GM18861 (cell line): ENCODE results near the gene TTC7B.

Experiments used
- ATAC-seq: cut with Tn5 transposase; IDR thresholded peaks from one replicate; pipeline ENCODE4 v1.9.1; 2021; ENCODE audit not compliant: unreplicated experiment

TTC7B gene

GRCh38 chr14:90651976-90652560 is 164.2 kb downstream of the TTC7B start:
- ATAC-seq: no peak

- ATAC-seq: no peak
Measured at GRCh38 chr14:90651271-90651804, 164.9 kb downstream of the TTC7B start.

GRCh38 chr14:90649557-90650135 is 166.6 kb downstream of the TTC7B start:
- no peak for ATAC-seq

GRCh38 chr14:90649083-90649482 is 167.1 kb downstream of the TTC7B start:
- ATAC-seq: no peak

GRCh38 chr14:90648421-90648820 is 167.8 kb downstream of the TTC7B start:
- ATAC-seq: no peak

- no peak for ATAC-seq
Measured at GRCh38 chr14:90647473-90648005, 168.7 kb downstream of the TTC7B start.

GRCh38 chr14:90645842-90646443 is 170.3 kb downstream of the TTC7B start:
- no peak for ATAC-seq

- ATAC-seq: no peak
Measured at GRCh38 chr14:90644882-90645281, 171.3 kb downstream of the TTC7B start.

GRCh38 chr14:90643982-90644670 is 172.1 kb downstream of the TTC7B start:
- ATAC-seq: no peak

GRCh38 chr14:90642244-90642717 is 173.9 kb downstream of the TTC7B start:
- no peak for ATAC-seq

- no peak for ATAC-seq
Measured at GRCh38 chr14:90641615-90642243, 174.5 kb downstream of the TTC7B start.

GRCh38 chr14:90641168-90641567 is 175.1 kb downstream of the TTC7B start:
- ATAC-seq: no peak

- no peak for ATAC-seq
Measured at GRCh38 chr14:90639641-90640040, 176.6 kb downstream of the TTC7B start.

GRCh38 chr14:90632871-90633270 is 183.4 kb downstream of the TTC7B start:
- no peak for ATAC-seq

GRCh38 chr14:90632451-90632850 is 183.8 kb downstream of the TTC7B start:
- ATAC-seq: no peak

GRCh38 chr14:90630171-90630806 is 185.9 kb downstream of the TTC7B start:
- ATAC-seq: no peak

GRCh38 chr14:90629471-90629870 is 186.8 kb downstream of the TTC7B start:
- no peak for ATAC-seq

GRCh38 chr14:90628825-90629224 is 187.4 kb downstream of the TTC7B start:
- ATAC-seq: no peak

- no peak for ATAC-seq
Measured at GRCh38 chr14:90627478-90627877, 188.8 kb downstream of the TTC7B start.

GRCh38 chr14:90626550-90626949 is 189.7 kb downstream of the TTC7B start:
- ATAC-seq: no peak
